Right lobe of liver (tissue), 6 donors: Measurements from ENCODE around the gene MEGF10. TPM values are rescaled to one million over a fixed set of nuclear protein-coding genes. Genes with fewer than 3 reads are reported as not detected.

Experiments
- ATAC-seq, 4 donors: fragments of 200-7000 bp; cut with Tn5 transposase; one replicate each; pipeline ENCODE4 v1.9.1; 2020; ENCODE audit warnings: mild to moderate bottlenecking in 4 of 4, moderate library complexity in 4 of 4
- DNase-seq, 3 donors: peaks; one replicate each; pipeline ENCODE4 v3.0.0-alpha.2; 2020
- H3K27ac ChIP-seq, 3 donors: fragments of 200-600 bp; one replicate each; pipeline ENCODE4 v1.8.0; 2022
- H3K27me3 ChIP-seq, 2 donors: fragments of 200-600 bp; one replicate each; pipeline ENCODE4 v1.8.0; 2022
- H3K36me3 ChIP-seq, 4 donors: fragments of 200-600 bp; sonication (generic) in 1 of 4; one replicate each; pipeline versions ENCODE4 v1.5.1 to v1.8.0; 2017 to 2022; ENCODE audit warnings: control low read depth in 1 of 4
- H3K4me1 ChIP-seq, 4 donors: fragments of 200-600 bp; sonication (generic) in 1 of 4; one replicate each; pipeline versions ENCODE4 v1.5.1 to v1.8.0; 2017 to 2022; ENCODE audit warnings: control low read depth in 1 of 4
- H3K4me3 ChIP-seq, 3 donors: fragments of 200-600 bp; one replicate each; pipeline ENCODE4 v1.8.0; 2022
- H3K9me3 ChIP-seq, 4 donors: fragments of 200-600 bp; sonication (generic) in 1 of 4; one replicate each; pipeline versions ENCODE4 v1.5.1 to v1.8.0; 2017 to 2022; ENCODE audit warnings: control low read depth in 1 of 4
- POLR2A ChIP-seq: fragments of 450-650 bp; IDR thresholded peaks from one replicate; pipeline ENCODE4 v1.6.1; 2017; ENCODE audit warnings: antibody characterized with exemption, mild to moderate bottlenecking
- WGBS: methylation state at CpG from one replicate; pipeline ENCODE4 v1.1.6; 2018; ENCODE audit warnings: low coverage, low lambda C conversion rate; ENCODE audit not compliant: insufficient coverage; ENCODE audit errors: missing lambda C conversion rate; 5-methylcytosine and 5-hydroxymethylcytosine counted together
- intact Hi-C, 2 donors: fragments of 100-400 bp; cut with DNase I; formaldehyde crosslinking; loops; one replicate each; pipeline versions ENCODE4 v1.11.2 to v1.14.1; 2022
- total RNA-seq, 6 experiments: library from RNA; depleted of rRNA in 2 of 6; stranded (reverse); fragments of >200 nt in 2 of 6; fragmentation: NEBNext Ultra II Directional in 3 of 6; extraction: Animal tissue kit (Norgen Biotek cat#: 25700) in 3 of 6; gene quantifications; one replicate each; pipeline versions ENCODE4 v1.1.0 to v1.2.4, GENCODE V29; 2016 to 2023
- TF ChIP-seq, protein P1 (sequence below), 4 donors: fragments of 200-600 bp in 3 of 4; fragments of 450-650 bp in 1 of 4; IDR thresholded peaks; one replicate each; pipeline versions ENCODE4 v1.5.1 to v1.8.0; 2016 to 2022; ENCODE audit warnings: antibody characterized with exemption in 4 of 4, mild to moderate bottlenecking in 2 of 4
- donor health status: DM: no; HTN: yes; CAD: no.
- donor health status: DM: no; HTN: no; CAD: no.
- donor health status: DM: no; HTN: no; CAD: no.
- donor health status: DM: no; HTN: yes; CAD: no.
- donor health status: DM: no; HTN: yes; CAD: no.

Gene MEGF10
- total RNA-seq, 6 experiments from 2014 or later = 0.42 to 1.4 (median 0.75) TPM

DNA sequence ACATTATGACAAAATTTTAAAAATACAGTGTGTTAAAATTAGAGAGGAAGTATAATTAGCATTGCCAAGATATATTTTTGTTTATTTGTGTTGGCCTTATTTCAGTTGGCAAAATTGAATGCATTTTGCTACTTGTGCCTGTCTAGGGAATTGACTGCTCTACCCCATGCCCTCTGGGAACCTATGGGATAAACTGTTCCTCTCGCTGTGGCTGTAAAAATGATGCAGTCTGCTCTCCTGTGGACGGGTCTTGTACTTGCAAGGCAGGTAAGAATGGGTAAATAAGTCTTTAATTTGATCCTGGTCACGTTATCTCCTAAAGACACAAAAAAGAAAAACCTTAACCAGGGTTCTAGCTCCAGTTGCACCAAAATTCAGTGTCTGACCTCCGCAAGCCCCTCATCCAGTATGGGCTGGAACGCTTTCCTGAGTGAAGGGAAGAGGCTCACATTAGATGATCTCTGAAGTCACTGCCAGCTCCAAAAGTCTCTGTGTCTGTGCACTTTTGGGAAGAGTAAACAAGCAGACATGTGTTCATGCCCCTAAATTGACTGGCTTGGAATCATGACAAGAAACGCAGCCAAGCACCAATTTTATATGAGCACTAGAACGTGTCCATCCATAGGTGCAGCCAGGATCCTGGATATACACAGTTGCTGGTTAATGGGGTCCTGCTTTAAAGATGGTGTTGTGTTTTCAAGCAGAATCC, 128.5 kb downstream of the MEGF10 start:
- no peaks in the 10 kb centered on the region for H3K9me3 ChIP-seq
- H3K27ac ChIP-seq = no peak overlapping the region
- no peaks in the 10 kb centered on the region for H3K36me3 ChIP-seq
- H3K4me1 ChIP-seq = no peaks in the 10 kb centered on the region
- TF ChIP-seq, protein P1, sequence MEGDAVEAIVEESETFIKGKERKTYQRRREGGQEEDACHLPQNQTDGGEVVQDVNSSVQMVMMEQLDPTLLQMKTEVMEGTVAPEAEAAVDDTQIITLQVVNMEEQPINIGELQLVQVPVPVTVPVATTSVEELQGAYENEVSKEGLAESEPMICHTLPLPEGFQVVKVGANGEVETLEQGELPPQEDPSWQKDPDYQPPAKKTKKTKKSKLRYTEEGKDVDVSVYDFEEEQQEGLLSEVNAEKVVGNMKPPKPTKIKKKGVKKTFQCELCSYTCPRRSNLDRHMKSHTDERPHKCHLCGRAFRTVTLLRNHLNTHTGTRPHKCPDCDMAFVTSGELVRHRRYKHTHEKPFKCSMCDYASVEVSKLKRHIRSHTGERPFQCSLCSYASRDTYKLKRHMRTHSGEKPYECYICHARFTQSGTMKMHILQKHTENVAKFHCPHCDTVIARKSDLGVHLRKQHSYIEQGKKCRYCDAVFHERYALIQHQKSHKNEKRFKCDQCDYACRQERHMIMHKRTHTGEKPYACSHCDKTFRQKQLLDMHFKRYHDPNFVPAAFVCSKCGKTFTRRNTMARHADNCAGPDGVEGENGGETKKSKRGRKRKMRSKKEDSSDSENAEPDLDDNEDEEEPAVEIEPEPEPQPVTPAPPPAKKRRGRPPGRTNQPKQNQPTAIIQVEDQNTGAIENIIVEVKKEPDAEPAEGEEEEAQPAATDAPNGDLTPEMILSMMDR (IDR thresholded peaks at IDR 0.05) = no peak
- TF ChIP-seq POLR2A = no peak
- 52% methylated on average over 7 of the region's 7 CpGs for WGBS
- H3K27me3 ChIP-seq = no peaks in the 10 kb centered on the region
- ATAC-seq (no peak), DNase-seq (no peak)
- no peak overlapping the region for H3K4me3 ChIP-seq
- intact Hi-C loops = no loop called here

DNA sequence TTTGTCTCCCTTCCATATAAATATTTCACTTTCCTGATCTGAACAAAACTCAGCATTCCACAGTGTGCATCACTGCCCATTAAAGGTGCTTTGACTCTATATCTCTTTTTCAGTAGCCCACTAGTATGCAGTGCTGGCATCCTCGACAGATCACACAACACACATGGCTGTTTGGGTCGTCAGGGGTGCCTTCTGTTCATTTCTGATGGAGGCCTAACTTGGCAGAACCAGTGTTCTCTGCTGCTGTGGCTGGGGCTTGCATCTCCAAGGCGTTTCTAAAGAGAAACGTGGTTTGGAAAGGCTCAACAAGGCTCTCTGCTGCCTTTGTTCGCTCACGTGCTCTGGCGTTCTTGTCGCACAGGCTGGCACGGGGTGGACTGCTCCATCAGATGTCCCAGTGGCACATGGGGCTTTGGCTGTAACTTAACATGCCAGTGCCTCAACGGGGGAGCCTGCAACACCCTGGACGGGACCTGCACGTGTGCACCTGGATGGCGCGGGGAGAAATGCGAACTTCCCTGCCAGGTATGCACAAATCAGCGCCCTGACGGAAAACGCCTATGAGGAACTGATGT, 129.2 kb downstream of the MEGF10 start:
- Histone ChIP-seq H3K4me1 (no peaks in the 10 kb centered on the region), H3K9me3 (no peaks in the 10 kb centered on the region), H3K27me3 (no peaks in the 10 kb centered on the region), H3K27ac (no peak overlapping the region), H3K4me3 (no peak overlapping the region), H3K36me3 (no peaks in the 10 kb centered on the region)
- intact Hi-C loops = no loop called here
- DNase-seq (no peak), ATAC-seq (no peak)
- 66% methylated on average over 6 of the region's 18 CpGs for WGBS
- no peak for TF ChIP-seq POLR2A
- TF ChIP-seq, protein P1 (IDR thresholded peaks at IDR 0.05) = no peak

DNA sequence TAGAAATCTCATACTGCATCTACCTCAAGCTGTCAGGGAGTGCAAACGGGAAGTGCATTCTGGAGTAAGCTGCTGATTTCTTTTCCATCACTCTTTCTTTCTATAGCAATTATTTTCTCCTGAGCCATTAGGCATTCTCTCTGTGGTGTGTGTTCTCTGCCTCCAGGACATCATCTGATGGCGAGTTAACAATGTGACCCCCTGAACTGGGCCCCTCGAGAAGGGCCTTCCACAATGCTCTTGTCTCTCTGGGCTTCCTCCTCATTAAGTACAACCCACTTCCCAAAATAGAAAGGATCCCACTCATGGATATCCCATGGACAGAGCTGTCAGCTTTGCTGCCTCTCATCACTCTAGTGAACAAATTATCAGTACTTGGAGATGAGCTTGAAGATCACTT, 130.2 kb downstream of the MEGF10 start:
- Histone ChIP-seq H3K4me3 (no peak overlapping the region), H3K27ac (no peak overlapping the region), H3K4me1 (no peaks in the 10 kb centered on the region), H3K27me3 (no peaks in the 10 kb centered on the region), H3K9me3 (no peaks in the 10 kb centered on the region), H3K36me3 (no peaks in the 10 kb centered on the region)
- ATAC-seq = no peak
- intact Hi-C loops = no loop called here
- no peak for DNase-seq
- TF ChIP-seq POLR2A = no peak
- TF ChIP-seq, protein P1 (IDR thresholded peaks at IDR 0.05) = no peak
- WGBS = 55% methylated on average over 3 of the region's 3 CpGs

DNA sequence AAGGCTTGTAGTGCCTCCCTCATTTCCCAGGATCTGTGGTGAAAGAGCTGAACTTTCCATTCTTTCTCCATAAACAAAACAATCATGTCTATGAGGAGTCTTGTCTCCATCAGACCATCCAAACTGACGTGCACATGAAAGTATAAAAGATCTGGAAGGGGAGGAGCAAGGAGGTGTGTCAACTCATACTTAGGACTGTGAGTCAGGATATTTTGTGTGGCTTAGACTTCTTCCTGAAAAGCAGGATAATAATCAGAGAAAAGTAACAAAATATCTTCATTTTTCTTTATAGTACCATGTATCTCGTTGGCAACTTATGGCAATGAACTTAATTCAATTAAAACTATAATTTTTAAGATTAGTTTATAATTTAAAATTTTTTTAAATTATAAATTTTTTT, 130.9 kb downstream of the MEGF10 start:
- intact Hi-C loops = no loop called here
- 60% methylated on average over 2 of the region's 2 CpGs for WGBS
- no peak for ATAC-seq
- H3K27ac ChIP-seq = no peak overlapping the region
- H3K9me3 ChIP-seq = no peaks in the 10 kb centered on the region
- TF ChIP-seq, protein P1 (IDR thresholded peaks at IDR 0.05) = no peak
- TF ChIP-seq POLR2A = no peak
- H3K27me3 ChIP-seq = no peaks in the 10 kb centered on the region
- H3K36me3 ChIP-seq = no peaks in the 10 kb centered on the region
- DNase-seq = no peak
- H3K4me1 ChIP-seq = no peaks in the 10 kb centered on the region
- H3K4me3 ChIP-seq = no peak overlapping the region
